ENCODE data around the gene MRE11. TPM values are rescaled to one million over a fixed set of nuclear protein-coding genes. Genes with fewer than 3 reads are reported as not detected.

MRE11 gene
- polyA plus RNA-seq, 1 of the 3 experiments (the other 2 are of a cell fraction) = 2.8 TPM

GRCh38 chr11:94493281-94494125 lies at the start of gene MRE11, which contains the start of gene ANKRD49 (continued):
- no peak for TF ChIP-seq FOSL2 (IDR thresholded peaks at IDR 0.05; ENCODE audit: borderline replicate concordance, low read depth)
- no peak for TF ChIP-seq JUND (IDR thresholded peaks at IDR 0.05)
- no peak for TF ChIP-seq CTCF (IDR thresholded peaks at IDR 0.05)
- TF ChIP-seq REST (IDR thresholded peaks at IDR 0.05; ENCODE audit: low read depth, low read length) = no peak
- TF ChIP-seq GATA2 (CRISPR knock-in tag; IDR thresholded peaks at IDR 0.05) = no peak
- peak; percentile 96 for TF ChIP-seq ELF1 (IDR thresholded peaks at IDR 0.05)

- H3K36me3 ChIP-seq (replicated peaks in 1 of 2; ENCODE audit: control insufficient read depth in 1 of 2, insufficient read depth in 2 of 2, low read length in 1 of 2) = no peaks in the 10 kb centered on the region
- DNase-seq = no peak
- peaks cover 6% of the 10 kb centered on the region for H3F3A ChIP-seq (replicated peaks; ENCODE audit: insufficient read depth)
- no peak overlapping the region for H3K27ac ChIP-seq (ENCODE audit: low read depth in 2 of 2, low read length in 1 of 2)
- POLR2A ChIA-PET = no interaction called here
- CTCF ChIA-PET = interaction anchor here (1.9 kb wide), 1 partner anchor 20 kb away, joined by 5 read pairs; no protein-coding TSS in a partner anchor
- H2AFZ ChIP-seq (ENCODE audit: low read depth) = no peak overlapping the region
- H3K4me2 ChIP-seq = no peak overlapping the region
- 83% methylated on average over 1 of the region's 1 CpG for WGBS (ENCODE audit: low lambda C conversion rate)
- no peaks in the 10 kb centered on the region; a peak in 1 of 4 replicates for H3K4me1 ChIP-seq (ENCODE audit: control insufficient read depth in 1 of 2, insufficient read depth in 2 of 2, low read depth in 1 of 2, low read length in 1 of 2)
- H3K4me3 ChIP-seq (ENCODE audit: low read depth in 2 of 2, low read length in 1 of 2) = no peak overlapping the region
- H3K9me3 ChIP-seq = no peaks in the 10 kb centered on the region
- no peaks in the 10 kb centered on the region for H3K27me3 ChIP-seq (ENCODE audit: insufficient read depth)
- H3K9me2 ChIP-seq = no peaks in the 10 kb centered on the region
- H4K20me1 ChIP-seq (ENCODE audit: insufficient read depth) = no peaks in the 10 kb centered on the region
- H3K9ac ChIP-seq = no peak overlapping the region
- peaks cover 1% of the 10 kb centered on the region; the same call in 1 of the 2 replicates for H3K79me2 ChIP-seq (ENCODE audit: insufficient read depth)
- TF ChIP-seq REST (IDR thresholded peaks at IDR 0.05; ENCODE audit: low read depth, low read length) (no peak), RCOR1 (IDR thresholded peaks at IDR 0.05; ENCODE audit: low read length) (no peak), GATA2 (CRISPR knock-in tag; IDR thresholded peaks at IDR 0.05) (no peak), NRF1 (IDR thresholded peaks at IDR 0.05; ENCODE audit: low read depth, low read length) (no peak), TCF12 (IDR thresholded peaks at IDR 0.05) (no peak), RXRA (IDR thresholded peaks at IDR 0.05; ENCODE audit: borderline replicate concordance, low read depth) (no peak), MAX (IDR thresholded peaks at IDR 0.05; ENCODE audit: low read depth) (no peak), USF1 (IDR thresholded peaks at IDR 0.05; ENCODE audit: borderline replicate concordance, low read depth) (no peak), YY1 (IDR thresholded peaks at IDR 0.05; ENCODE audit: low read depth) (no peak), TAF1 (IDR thresholded peaks at IDR 0.05; ENCODE audit: borderline replicate concordance, low read depth, low read length) (no peak), ELF1 (IDR thresholded peaks at IDR 0.05) (no peak), ZBTB33 (IDR thresholded peaks at IDR 0.05; ENCODE audit: borderline replicate concordance, low read depth) (no peak)
Observed at GRCh38 chr11:94539420-94539819, 45.8 kb upstream of the MRE11 start.
